Pancreas (tissue), 10 donors: Measurements from ENCODE around the gene ZNF385A. TPM values are rescaled to one million over a fixed set of nuclear protein-coding genes. Genes with fewer than 3 reads are reported as not detected.
"Not testable (repeated sequence)": the region's sequence is repeated elsewhere in the genome, so short reads cannot be mapped to it uniquely, and the experiment has no call there.

Source experiments
- ATAC-seq, 4 donors: fragments of 200-7000 bp; cut with Tn5 transposase; one replicate each; pipeline versions ENCODE4 v1.8.0 to v1.9.1; 2020; ENCODE audit warnings: mild to moderate bottlenecking in 4 of 4, moderate library complexity in 4 of 4
- DNase-seq, 6 donors: peaks; one replicate each; pipeline ENCODE4 v3.0.0-alpha.2; 2020
- FAIRE-seq: peaks from 2 replicates; lab custom pipeline; 2012; peaks lifted over from hg19 to GRCh38; lab: Jason Lieb, UNC
- H3K27ac ChIP-seq, 4 donors: fragments of 200-600 bp; sonication (generic); 1 replicate in 3 of 4; 2 replicates in 1 of 4; pipeline versions ENCODE4 v1.5.0 to v1.8.0; 2020
- H3K27me3 ChIP-seq, 4 donors: fragments of 200-600 bp; one replicate each; pipeline ENCODE4 v1.8.0; 2021
- H3K36me3 ChIP-seq, 3 donors: fragments of 200-600 bp; sonication (generic) in 1 of 3; one replicate each; pipeline versions ENCODE4 v1.5.0 to v1.8.0; 2020 to 2021
- H3K4me1 ChIP-seq, 3 donors: fragments of 200-600 bp; one replicate each; pipeline ENCODE4 v1.8.0; 2021
- H3K4me3 ChIP-seq, 4 donors: fragments of 200-600 bp; sonication (generic) in 2 of 4; one replicate each; pipeline versions ENCODE4 v1.5.0 to v1.8.0; 2020 to 2021
- H3K9me3 ChIP-seq, 4 donors: fragments of 200-600 bp; one replicate each; pipeline ENCODE4 v1.8.0; 2021
- CTCF ChIP-seq, 4 donors: fragments of 200-600 bp; sonication (generic) in 3 of 4; IDR thresholded peaks; one replicate each; pipeline versions ENCODE4 v1.5.0 to v1.8.0; 2021; ENCODE audit warnings: antibody characterized with exemption in 4 of 4
- WGBS, 2 donors: extraction: QIAGEN DNeasy Blood & Tissue Kit; methylation state at CpG; one replicate each; pipeline ENCODE4 v1.1.7; 2013; 5-methylcytosine and 5-hydroxymethylcytosine counted together
- intact Hi-C, 3 donors: fragments of 100-400 bp; cut with DNase I; formaldehyde crosslinking; loops; one replicate each; pipeline versions ENCODE4 v1.11.1 to v1.14.2; 2022
- polyA plus RNA-seq, 2 donors: library from polyadenylated mRNA; stranded (reverse); fragments of 200-250 nt; gene quantifications; one replicate each; pipeline ENCODE4 v1.2.3, GENCODE V29; 2013
- total RNA-seq, 6 donors: library from RNA; stranded (reverse); fragmentation: NEBNext Ultra II Directional in 4 of 6; extraction: Animal tissue kit (Norgen Biotek cat#: 25700) in 4 of 6; gene quantifications; one replicate each; pipeline versions ENCODE4 v1.2.1 to v1.2.4, GENCODE V29; 2021 to 2023
- donor health status: healthy with polysubstance abuse.
- donor health status: DM: no; HTN: no; CAD: no; lungs with moderate emphysema.
- donor health status: DM: no; HTN: no; CAD: no.
- donor health status: control.
- donor health status: control.
- donor health status: Bipolar disorder and iron deficiency.
- donor health status: DM: yes; HTN: yes; CAD: no.
- donor health status: DM: no; HTN: no; CAD: no.
- donor health status: DM: no; HTN: no; CAD: no.
- donor health status: DM: yes; HTN: yes; CAD: no.

The ZNF385A gene
- total and polyA plus RNA-seq, 8 donors = 0.59 to 8.2 (median 2.9) TPM

- no peak for DNase-seq
- Histone ChIP-seq H3K27me3 (no peaks in the 10 kb centered on the region), H3K9me3 (no peaks in the 10 kb centered on the region), H3K4me1 (peaks cover 11 to 35% (median 15%) of the 10 kb centered on the region in 3 donors), H3K4me3 (no peak overlapping the region), H3K36me3 (no peaks in the 10 kb centered on the region), H3K27ac (peak overlapping the region in 2 of 4 donors; percentile 7 to 53)
- no peak for ATAC-seq
- TF ChIP-seq CTCF (IDR thresholded peaks at IDR 0.05) = no peak
- intact Hi-C loops = loop anchor here in 1 of 3 donors (10.0 kb wide), 1 partner anchor 51 kb away; the partner anchor contains the start of gene NFE2
- WGBS, 2 donors = 56 to 57% methylated on average over 3 of the region's 3 CpGs
- FAIRE-seq = no peak
These were observed 28.3 kb downstream of the ZNF385A start for GRCh38 chr12:54356228-54356627.

- FAIRE-seq (no peak), DNase-seq (no peak), ATAC-seq (no peak)
- WGBS, 2 donors = 74 to 75% methylated on average over 6 of the region's 6 CpGs
- Histone ChIP-seq H3K27me3 (no peaks in the 10 kb centered on the region), H3K9me3 (no peaks in the 10 kb centered on the region), H3K36me3 (peaks cover 0 to 9% (median 2%) of the 10 kb centered on the region in 3 donors), H3K4me1 (peaks cover 11 to 32% (median 15%) of the 10 kb centered on the region in 3 donors), H3K27ac (peak overlapping the region in 2 of 4 donors; percentile 9 to 83), H3K4me3 (no peak overlapping the region)
- intact Hi-C loops = loop anchor here in 1 of 3 donors (10.0 kb wide), 1 partner anchor 50 kb away; the partner anchor contains the start of gene NFE2
- TF ChIP-seq CTCF (IDR thresholded peaks at IDR 0.05) = no peak
These were observed 29.3 kb downstream of the ZNF385A start for GRCh38 chr12:54355104-54355815.

- not testable (repeated sequence) for DNase-seq, ATAC-seq, H3K27me3 ChIP-seq, H3K9me3 ChIP-seq, FAIRE-seq
- Histone ChIP-seq H3K36me3 (peaks cover 0 to 19% (median 12%) of the 10 kb centered on the region in 3 donors), H3K27ac (peak overlapping the region; percentile 58 to 85 (median 74)), H3K4me1 (peaks cover 11 to 32% (median 15%) of the 10 kb centered on the region in 3 donors), H3K4me3 (peak overlapping the region in 1 of 4 donors; percentile 7)
- intact Hi-C loops = loop anchor here in 1 of 3 donors (10.0 kb wide), 1 partner anchor 49 kb away; the partner anchor contains the start of gene NFE2
- WGBS, 2 donors = 73 to 82% methylated on average over 7 of the region's 7 CpGs
These were observed 30.3 kb downstream of the ZNF385A start for GRCh38 chr12:54354271-54354670.

GRCh38 chr12:54352891-54353874 is 31.4 kb downstream of the ZNF385A start:
- H3K4me1 ChIP-seq = peaks cover 11 to 32% (median 15%) of the 10 kb centered on the region in 3 donors
- intact Hi-C loops = loop anchor here in 1 of 3 donors (10.0 kb wide), 1 partner anchor 48 kb away; the partner anchor contains the start of gene NFE2

More at GRCh38 chr12:54352891-54353874, 31.4 kb downstream of the ZNF385A start:
- FAIRE-seq (no peak), ATAC-seq (peak; percentile 78 to 85 (median 80)), DNase-seq (peak; percentile 58 to 83 (median 69))
- TF ChIP-seq CTCF (IDR thresholded peaks at IDR 0.05) = no peak
- Histone ChIP-seq H3K4me3 (no peak overlapping the region), H3K9me3 (no peaks in the 10 kb centered on the region), H3K27ac (peak overlapping the region; percentile 58 to 85 (median 74)), H3K36me3 (peaks cover 0 to 29% (median 23%) of the 10 kb centered on the region in 3 donors), H3K27me3 (no peaks in the 10 kb centered on the region)
- 0 to 25% methylated on average over 1 of the region's 1 CpG for WGBS, 2 donors
